ENCODE results near the gene SC5D.

GRCh38 chr11:121257976-121258375, 34.6 kb upstream of the SC5D start:
- no peak for TF ChIP-seq SUZ12 (IDR thresholded peaks at IDR 0.05; ENCODE audit: extremely low read depth, insufficient read depth, insufficient read length)
- TF ChIP-seq ZNF274 (IDR thresholded peaks at IDR 0.05; ENCODE audit: low read depth, low read length) = no peak
- TF ChIP-seq YY1 (IDR thresholded peaks at IDR 0.05; ENCODE audit: insufficient read depth, insufficient read length) = no peak

Data from NT2/D1 (cell line).